Stomach (tissue), 4 donors: ENCODE measurements around the gene FTH1.

ENCODE experiments used
- EP300 ChIP-seq: sonication (generic); formaldehyde crosslinking; IDR thresholded peaks from one replicate; pipeline ENCODE4 v1.6.1; 2017; ENCODE audit warnings: antibody characterized with exemption
- POLR2A ChIP-seq, 4 donors: fragments of 450-650 bp; IDR thresholded peaks; one replicate each; pipeline ENCODE4 v1.6.1; 2016; ENCODE audit warnings: antibody characterized with exemption in 4 of 4, control low read depth in 2 of 4, mild to moderate bottlenecking in 1 of 4, moderate library complexity in 1 of 4
- POLR2AphosphoS5 ChIP-seq, 3 donors: sonication (generic); formaldehyde crosslinking; IDR thresholded peaks; one replicate each; pipeline ENCODE4 v1.6.1; 2016; ENCODE audit warnings: antibody characterized with exemption in 3 of 3
- TF ChIP-seq, protein P1 (sequence below), 7 experiments: fragments of 450-650 bp in 4 of 7; fragments of 200-600 bp in 3 of 7; sonication (generic) in 3 of 7; IDR thresholded peaks; one replicate each; pipeline ENCODE4 v1.5.1; 2016 to 2019; ENCODE audit warnings: antibody characterized with exemption in 7 of 7, control low read depth in 2 of 7, mild to moderate bottlenecking in 1 of 7

GRCh38 chr11:61996933-61997332, 29.5 kb upstream of the FTH1 start:
- TF ChIP-seq POLR2A (IDR thresholded peaks at IDR 0.05) (no peak), POLR2AphosphoS5 (IDR thresholded peaks at IDR 0.05) (no peak), EP300 (no peak)
- TF ChIP-seq, protein P1, sequence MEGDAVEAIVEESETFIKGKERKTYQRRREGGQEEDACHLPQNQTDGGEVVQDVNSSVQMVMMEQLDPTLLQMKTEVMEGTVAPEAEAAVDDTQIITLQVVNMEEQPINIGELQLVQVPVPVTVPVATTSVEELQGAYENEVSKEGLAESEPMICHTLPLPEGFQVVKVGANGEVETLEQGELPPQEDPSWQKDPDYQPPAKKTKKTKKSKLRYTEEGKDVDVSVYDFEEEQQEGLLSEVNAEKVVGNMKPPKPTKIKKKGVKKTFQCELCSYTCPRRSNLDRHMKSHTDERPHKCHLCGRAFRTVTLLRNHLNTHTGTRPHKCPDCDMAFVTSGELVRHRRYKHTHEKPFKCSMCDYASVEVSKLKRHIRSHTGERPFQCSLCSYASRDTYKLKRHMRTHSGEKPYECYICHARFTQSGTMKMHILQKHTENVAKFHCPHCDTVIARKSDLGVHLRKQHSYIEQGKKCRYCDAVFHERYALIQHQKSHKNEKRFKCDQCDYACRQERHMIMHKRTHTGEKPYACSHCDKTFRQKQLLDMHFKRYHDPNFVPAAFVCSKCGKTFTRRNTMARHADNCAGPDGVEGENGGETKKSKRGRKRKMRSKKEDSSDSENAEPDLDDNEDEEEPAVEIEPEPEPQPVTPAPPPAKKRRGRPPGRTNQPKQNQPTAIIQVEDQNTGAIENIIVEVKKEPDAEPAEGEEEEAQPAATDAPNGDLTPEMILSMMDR (IDR thresholded peaks at IDR 0.05): no peak
